ENCODE measurements around the gene PHF2. TPM values are rescaled to one million over a fixed set of nuclear protein-coding genes. Genes with fewer than 3 reads are reported as not detected.

PHF2 gene
- total RNA-seq, 2 experiments from 2014 or later, result 20.6 to 23.7 TPM

- DNase-seq (ENCODE audit: low spot score), result peak; percentile 16
- Histone ChIP-seq H3K9me3 (ENCODE audit: low read length) (no peaks in the 10 kb centered on the region), H3K4me3 (ENCODE audit: low read depth, low read length, poor library complexity, severe bottlenecking) (peak overlapping the region; percentile 72), H3K79me2 (ENCODE audit: insufficient read depth, low read depth, low read length) (no peaks in the 10 kb centered on the region), H3K9me2 (ENCODE audit: insufficient read depth, low read length) (no peaks in the 10 kb centered on the region), H3K4me2 (ENCODE audit: low read length) (peak overlapping the region; percentile 75), H4K20me1 (ENCODE audit: insufficient read depth, low read length) (no peaks in the 10 kb centered on the region), H3K36me3 (ENCODE audit: insufficient read depth, low read length) (no peaks in the 10 kb centered on the region; the same call in 1 of the 2 replicates), H2AFZ (ENCODE audit: low read length) (no peak overlapping the region), H3K4me1 (ENCODE audit: insufficient read depth, low read length, poor library complexity, severe bottlenecking) (peaks cover 18% of the 10 kb centered on the region), H3K27ac (ENCODE audit: low read depth, low read length, poor library complexity, severe bottlenecking) (no peak overlapping the region)
- BruUV-seq (replicated peaks), result no TSS peak
- POLR2A ChIA-PET, result no interaction called here
- TF ChIP-seq CTCF (conservative IDR thresholded peaks at IDR 0.05; ENCODE audit: low read length) (no peak), EZH2phosphoT487 (IDR thresholded peaks at IDR 0.05; ENCODE audit: borderline replicate concordance, low read depth, low read length) (no peak)
- intact Hi-C loops (cut with micrococcal nuclease; ENCODE audit: unreplicated experiment), result no loop called here
- CTCF ChIA-PET (ENCODE audit: unreplicated experiment), result no interaction called here
These were observed 1.7 kb downstream of the PHF2 start for GRCh38 chr9:93577975-93578682.

GRCh38 chr9:93578844-93579243 is 2.5 kb downstream of the PHF2 start:
- H2AFZ ChIP-seq (ENCODE audit: low read length), result no peak overlapping the region
- TF ChIP-seq CTCF (conservative IDR thresholded peaks at IDR 0.05; ENCODE audit: low read length), result no peak
- no peak for TF ChIP-seq EZH2phosphoT487 (IDR thresholded peaks at IDR 0.05; ENCODE audit: borderline replicate concordance, low read depth, low read length)
- POLR2A ChIA-PET, result no interaction called here
- no peaks in the 10 kb centered on the region for H4K20me1 ChIP-seq (ENCODE audit: insufficient read depth, low read length)
- no peak overlapping the region for H3K27ac ChIP-seq (ENCODE audit: low read depth, low read length, poor library complexity, severe bottlenecking)
- H3K9me3 ChIP-seq (ENCODE audit: low read length), result no peaks in the 10 kb centered on the region
- no peaks in the 10 kb centered on the region; the same call in 1 of the 2 replicates for H3K36me3 ChIP-seq (ENCODE audit: insufficient read depth, low read length)
- no peaks in the 10 kb centered on the region for H3K79me2 ChIP-seq (ENCODE audit: insufficient read depth, low read depth, low read length)
- no peak overlapping the region; the same call in 1 of the 2 replicates for H3K4me2 ChIP-seq (ENCODE audit: low read length)
- DNase-seq (ENCODE audit: low spot score), result no peak
- H3K4me1 ChIP-seq (ENCODE audit: insufficient read depth, low read length, poor library complexity, severe bottlenecking), result peaks cover 18% of the 10 kb centered on the region
- intact Hi-C loops (cut with micrococcal nuclease; ENCODE audit: unreplicated experiment), result no loop called here
- BruUV-seq (replicated peaks), result no TSS peak
- H3K9me2 ChIP-seq (ENCODE audit: insufficient read depth, low read length), result no peaks in the 10 kb centered on the region
- CTCF ChIA-PET (ENCODE audit: unreplicated experiment), result no interaction called here
- H3K4me3 ChIP-seq (ENCODE audit: low read depth, low read length, poor library complexity, severe bottlenecking), result no peak overlapping the region
